HG03175 (cell line): Measurements from ENCODE around the gene PTPRB.

Experiments
- ATAC-seq: cut with Tn5 transposase; IDR thresholded peaks from one replicate; pipeline ENCODE4 v1.9.1; 2021; ENCODE audit warnings: mild to moderate bottlenecking, moderate library complexity; ENCODE audit not compliant: unreplicated experiment

PTPRB gene

DNA sequence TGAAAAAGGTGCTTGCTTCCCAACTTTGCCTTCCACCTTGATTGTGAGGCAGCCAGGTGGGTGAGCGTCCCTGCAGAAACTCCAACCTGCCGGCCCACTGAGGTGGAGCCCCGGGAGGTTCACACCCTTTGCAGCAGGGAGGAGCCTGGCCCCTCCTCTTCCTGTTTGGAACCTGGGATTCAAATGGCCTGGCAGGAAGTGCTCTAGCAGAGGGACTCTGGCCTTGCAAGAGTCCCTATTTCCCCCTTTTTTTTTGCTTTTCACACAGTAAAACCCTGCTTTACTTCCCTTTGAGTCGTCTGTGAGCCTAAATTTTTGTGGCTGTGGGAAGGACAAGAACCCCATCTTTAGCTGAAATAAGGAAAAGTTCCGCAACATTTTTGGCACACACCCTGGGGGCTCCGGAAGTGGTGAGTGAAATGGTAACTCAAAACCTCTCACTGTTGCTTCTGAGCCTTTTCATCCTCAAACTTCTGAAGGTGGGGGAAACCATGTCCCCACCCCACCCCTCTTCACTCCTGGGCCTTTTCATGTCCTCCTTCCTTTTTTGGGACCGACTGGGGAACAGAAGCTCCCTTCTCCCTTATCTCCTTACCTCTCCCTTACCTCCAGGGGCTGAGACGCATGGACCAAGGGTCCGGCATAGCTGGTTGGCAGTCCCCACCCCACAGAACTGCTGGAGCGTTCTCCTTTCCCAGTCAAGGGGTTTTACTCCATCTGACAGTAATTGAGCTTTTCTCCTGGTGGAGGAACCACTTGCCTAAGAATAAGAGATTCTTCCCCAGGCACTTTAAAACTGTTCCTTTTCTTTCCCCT lies 169.1 kb downstream of the PTPRB start:
- peak; percentile 66 for ATAC-seq

DNA sequence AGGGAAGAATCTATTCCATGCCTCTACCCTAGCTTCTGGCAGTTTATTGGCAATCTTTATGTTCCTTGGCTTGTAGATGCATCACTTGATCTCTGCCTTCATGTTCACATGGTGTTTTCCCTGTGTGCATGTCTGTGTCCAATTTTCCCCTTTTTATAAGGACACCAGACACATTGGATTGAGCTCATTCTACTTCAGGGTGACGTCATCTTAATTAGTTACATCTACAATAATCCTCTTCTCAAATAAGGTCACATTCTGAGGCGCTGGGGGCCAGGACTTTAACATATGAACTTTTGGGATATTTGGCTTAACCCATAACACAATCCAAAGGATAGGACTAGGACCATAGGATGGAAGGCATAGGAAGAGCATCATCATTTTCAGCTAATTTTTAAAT lies 169.8 kb downstream of the PTPRB start:
- ATAC-seq, result no peak

DNA sequence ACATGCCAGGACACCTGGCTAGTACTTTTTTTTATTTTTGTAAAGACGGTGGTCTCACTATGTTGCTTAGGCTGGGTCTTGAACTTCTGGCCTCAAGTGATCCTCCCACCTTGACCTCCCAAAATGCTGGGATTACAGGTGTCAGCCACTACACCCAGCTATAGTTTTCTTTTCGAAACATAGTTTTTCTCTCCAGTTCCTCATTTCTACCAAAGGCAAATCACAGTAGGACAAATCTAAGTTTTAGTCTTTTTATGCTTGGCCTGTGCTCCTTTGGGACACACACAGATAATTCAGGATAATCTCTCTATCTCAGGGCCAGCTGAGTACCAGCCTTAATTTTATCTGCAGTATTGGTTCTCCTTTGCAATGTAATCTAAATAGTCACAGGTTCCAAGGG lies 170.5 kb downstream of the PTPRB start:
- ATAC-seq, result no peak
